ENCODE measurements around the gene FBXL17.
A peak's percentile ranks its signal among the peaks of the same experiment; 100 is the strongest.
"Not testable (repeated sequence)": the region's sequence is repeated elsewhere in the genome, so short reads cannot be mapped to it uniquely, and the experiment has no call there.

FBXL17 gene

GRCh38 chr5:108381954-108382783, at the start of gene FBXL17:
TSS of gene FBXL17 (minus strand) at chr5:108382098.
- Mint-ChIP-seq H3K27me3 (ENCODE audit: low read depth) (no peaks in the 10 kb centered on the region), H3K4me1 (ENCODE audit: low read depth) (peaks cover 22% of the 10 kb centered on the region), H3K27ac (peak within 1 kb of the TSS; percentile 96), H3K36me3 (ENCODE audit: low read depth) (peaks cover 8% of the 10 kb centered on the region), H3K4me3 (peak within 1 kb of the TSS; percentile 90), H3K9me3 (peaks cover 3% of the 10 kb centered on the region)

DNA sequence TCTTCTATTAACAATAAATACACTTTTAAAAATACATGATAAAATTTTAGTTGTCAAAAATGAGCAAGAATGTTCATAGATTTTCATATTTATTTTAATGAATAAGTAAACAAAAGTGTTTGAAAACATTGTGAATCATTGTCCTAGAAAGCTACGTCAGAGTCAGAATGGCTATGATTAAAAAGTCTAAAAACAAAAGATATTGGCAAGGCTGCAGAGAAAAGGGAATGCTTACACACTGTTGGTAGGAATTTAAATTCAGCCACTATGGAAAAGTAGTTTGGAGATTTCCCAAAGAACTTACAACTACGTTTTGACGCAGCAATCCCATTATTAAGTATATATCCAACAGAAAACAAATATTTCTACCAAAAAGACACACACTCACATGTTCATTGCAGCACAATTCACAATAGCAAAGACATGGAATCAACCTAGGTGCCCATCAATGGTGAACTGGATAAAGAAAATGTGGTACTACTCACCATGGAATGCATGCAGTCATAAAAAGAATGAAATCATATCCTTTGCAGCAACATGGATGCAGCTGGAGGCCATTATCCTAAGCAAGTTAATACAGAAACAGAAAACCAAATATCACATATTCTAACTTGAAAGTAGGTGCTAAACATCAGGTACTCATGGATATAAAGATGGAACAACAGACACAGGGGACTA, 49.2 kb upstream of the FBXL17 start:
- Mint-ChIP-seq H3K36me3 (ENCODE audit: low read depth) (no peaks in the 10 kb centered on the region), H3K4me1 (ENCODE audit: low read depth) (no peaks in the 10 kb centered on the region), H3K4me3 (no peak overlapping the region), H3K9me3 (no peaks in the 10 kb centered on the region), H3K27ac (no peak overlapping the region), H3K27me3 (ENCODE audit: low read depth) (peaks cover 4% of the 10 kb centered on the region)

GRCh38 chr5:108421713-108422112, 39.8 kb upstream of the FBXL17 start:
- Mint-ChIP-seq H3K36me3 (ENCODE audit: low read depth) (no peaks in the 10 kb centered on the region), H3K27me3 (ENCODE audit: low read depth) (no peaks in the 10 kb centered on the region), H3K9me3 (no peaks in the 10 kb centered on the region), H3K4me1 (ENCODE audit: low read depth) (no peaks in the 10 kb centered on the region), H3K4me3 (no peak overlapping the region), H3K27ac (no peak overlapping the region)

- Mint-ChIP-seq H3K27ac (no peak overlapping the region), H3K4me1 (ENCODE audit: low read depth) (no peaks in the 10 kb centered on the region), H3K36me3 (ENCODE audit: low read depth) (no peaks in the 10 kb centered on the region)
Observed at GRCh38 chr5:108420755-108421154, 38.9 kb upstream of the FBXL17 start.

GRCh38 chr5:108420158-108420557, 38.3 kb upstream of the FBXL17 start:
- no peaks in the 10 kb centered on the region for H3K9me3 Mint-ChIP-seq
- no peak overlapping the region for H3K4me3 Mint-ChIP-seq
- H3K27ac Mint-ChIP-seq, result no peak overlapping the region
- no peaks in the 10 kb centered on the region for H3K27me3 Mint-ChIP-seq (ENCODE audit: low read depth)
- no peaks in the 10 kb centered on the region for H3K36me3 Mint-ChIP-seq (ENCODE audit: low read depth)
- H3K4me1 Mint-ChIP-seq (ENCODE audit: low read depth), result no peaks in the 10 kb centered on the region

More at GRCh38 chr5:108420755-108421154, 38.9 kb upstream of the FBXL17 start:
- Mint-ChIP-seq H3K27me3 (ENCODE audit: low read depth) (no peaks in the 10 kb centered on the region), H3K4me3 (no peak overlapping the region), H3K9me3 (no peaks in the 10 kb centered on the region)

- Mint-ChIP-seq H3K9me3 (no peaks in the 10 kb centered on the region), H3K36me3 (ENCODE audit: low read depth) (no peaks in the 10 kb centered on the region), H3K27ac (no peak overlapping the region), H3K4me3 (no peak overlapping the region), H3K27me3 (ENCODE audit: low read depth) (no peaks in the 10 kb centered on the region), H3K4me1 (ENCODE audit: low read depth) (no peaks in the 10 kb centered on the region)
Observed at GRCh38 chr5:108418197-108418596, 36.3 kb upstream of the FBXL17 start.

- H3K36me3 Mint-ChIP-seq (ENCODE audit: low read depth), result no peaks in the 10 kb centered on the region
- H3K4me1 Mint-ChIP-seq (ENCODE audit: low read depth), result no peaks in the 10 kb centered on the region
- no peak overlapping the region for H3K27ac Mint-ChIP-seq
- H3K4me3 Mint-ChIP-seq, result no peak overlapping the region
- no peaks in the 10 kb centered on the region for H3K27me3 Mint-ChIP-seq (ENCODE audit: low read depth)
- no peaks in the 10 kb centered on the region for H3K9me3 Mint-ChIP-seq
Observed at GRCh38 chr5:108417166-108417670, 35.3 kb upstream of the FBXL17 start.

- H3K4me3 Mint-ChIP-seq, result no peak overlapping the region
- no peak overlapping the region for H3K27ac Mint-ChIP-seq
- no peaks in the 10 kb centered on the region for H3K9me3 Mint-ChIP-seq
- H3K27me3 Mint-ChIP-seq (ENCODE audit: low read depth), result no peaks in the 10 kb centered on the region
- no peaks in the 10 kb centered on the region for H3K36me3 Mint-ChIP-seq (ENCODE audit: low read depth)
- H3K4me1 Mint-ChIP-seq (ENCODE audit: low read depth), result no peaks in the 10 kb centered on the region
Observed at GRCh38 chr5:108415726-108416125, 33.8 kb upstream of the FBXL17 start.

GRCh38 chr5:108409786-108410185, 27.9 kb upstream of the FBXL17 start:
- Mint-ChIP-seq H3K4me1 (ENCODE audit: low read depth) (no peaks in the 10 kb centered on the region), H3K36me3 (ENCODE audit: low read depth) (no peaks in the 10 kb centered on the region), H3K9me3 (no peaks in the 10 kb centered on the region)

GRCh38 chr5:108405201-108405600, 23.3 kb upstream of the FBXL17 start:
- not testable (repeated sequence) for H3K4me1 Mint-ChIP-seq (ENCODE audit: low read depth); H3K36me3 Mint-ChIP-seq (ENCODE audit: low read depth); H3K9me3 Mint-ChIP-seq

More at GRCh38 chr5:108409786-108410185, 27.9 kb upstream of the FBXL17 start:
- H3K27ac Mint-ChIP-seq, result no peak overlapping the region
- H3K27me3 Mint-ChIP-seq (ENCODE audit: low read depth), result peaks cover 4% of the 10 kb centered on the region
- no peak overlapping the region for H3K4me3 Mint-ChIP-seq

GRCh38 chr5:108398964-108399363, 17.1 kb upstream of the FBXL17 start:
- H3K27ac Mint-ChIP-seq, result no peak overlapping the region
- H3K4me1 Mint-ChIP-seq (ENCODE audit: low read depth), result no peaks in the 10 kb centered on the region
- no peak overlapping the region for H3K4me3 Mint-ChIP-seq
- H3K36me3 Mint-ChIP-seq (ENCODE audit: low read depth), result no peaks in the 10 kb centered on the region
- peaks cover 4% of the 10 kb centered on the region for H3K9me3 Mint-ChIP-seq
- no peaks in the 10 kb centered on the region for H3K27me3 Mint-ChIP-seq (ENCODE audit: low read depth)

More at GRCh38 chr5:108405201-108405600, 23.3 kb upstream of the FBXL17 start:
- not testable (repeated sequence) for H3K4me3 Mint-ChIP-seq; H3K27ac Mint-ChIP-seq; H3K27me3 Mint-ChIP-seq (ENCODE audit: low read depth)

GRCh38 chr5:108396837-108397236, 14.9 kb upstream of the FBXL17 start:
- not testable (repeated sequence) for H3K36me3 Mint-ChIP-seq (ENCODE audit: low read depth); H3K27me3 Mint-ChIP-seq (ENCODE audit: low read depth); H3K4me1 Mint-ChIP-seq (ENCODE audit: low read depth); H3K27ac Mint-ChIP-seq; H3K9me3 Mint-ChIP-seq; H3K4me3 Mint-ChIP-seq

GRCh38 chr5:108387758-108388157, 5.9 kb upstream of the FBXL17 start:
- Mint-ChIP-seq H3K4me1 (ENCODE audit: low read depth) (peaks cover 8% of the 10 kb centered on the region), H3K27ac (no peak overlapping the region), H3K9me3 (no peaks in the 10 kb centered on the region), H3K27me3 (ENCODE audit: low read depth) (peaks cover 4% of the 10 kb centered on the region), H3K4me3 (no peak overlapping the region), H3K36me3 (ENCODE audit: low read depth) (no peaks in the 10 kb centered on the region)

DNA sequence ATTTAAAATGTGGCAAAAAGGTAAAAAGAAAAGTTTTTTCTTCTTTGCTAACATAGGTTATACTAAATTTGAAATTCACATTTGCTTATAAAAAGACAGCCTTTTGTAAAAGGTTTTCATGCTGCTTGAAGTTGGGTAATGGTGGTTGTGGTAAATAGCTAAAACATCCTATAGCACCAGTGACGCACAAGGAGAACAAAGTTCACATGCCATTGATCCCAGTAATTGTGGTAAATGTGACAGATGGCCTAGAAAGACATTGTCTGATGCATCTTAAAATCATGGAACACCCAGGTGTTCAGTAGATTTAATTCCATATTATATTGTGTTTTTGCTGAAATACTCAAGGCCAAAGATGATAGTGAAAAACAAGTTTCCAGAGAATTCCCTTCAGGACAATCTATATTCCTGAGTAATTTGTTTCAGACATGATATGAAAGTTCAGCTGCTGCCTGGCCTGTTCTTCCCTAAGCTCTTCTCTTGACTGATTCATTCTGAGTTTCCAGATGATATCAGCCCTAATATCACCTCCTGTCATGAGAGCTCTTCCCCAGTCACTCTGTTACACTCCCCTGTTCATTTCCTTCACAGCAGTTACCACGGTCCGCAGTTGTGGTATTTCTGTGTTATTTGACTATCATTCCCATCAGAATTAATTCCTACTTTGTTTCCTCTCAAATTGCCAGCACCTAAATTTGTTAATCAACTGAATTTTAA, 4.6 kb upstream of the FBXL17 start:
- Mint-ChIP-seq H3K27me3 (ENCODE audit: low read depth) (peaks cover 4% of the 10 kb centered on the region), H3K27ac (no peak overlapping the region), H3K4me1 (ENCODE audit: low read depth) (peaks cover 11% of the 10 kb centered on the region), H3K36me3 (ENCODE audit: low read depth) (no peaks in the 10 kb centered on the region), H3K4me3 (no peak overlapping the region), H3K9me3 (no peaks in the 10 kb centered on the region)

Measured in T-helper 1 cell treated with Interleukin-12 subunit alpha and Interleukin-12 subunit beta and Interleukin-4 antibody, amounts not matched to agents 30 μg/mL and 1 μg/mL, for 36 hours (primary cell).